Body of pancreas (tissue), 4 donors: ENCODE results near the gene ISLR2. TPM values are rescaled to one million over a fixed set of nuclear protein-coding genes. Genes with fewer than 3 reads are reported as not detected.

Experiments
- ATAC-seq: fragments of 150-250 bp; one replicate; pipeline ENCODE4 v1.9.1; 2016
- DNase-seq, 4 donors: peaks; one replicate each; pipeline ENCODE4 v3.0.0-alpha.2; 2019
- H3K27ac ChIP-seq, 4 donors: fragments of 200-600 bp; sonication (generic); 1 replicate in 3 of 4; 2 replicates in 1 of 4; pipeline versions ENCODE4 v1.5.1 to v1.6.1; 2016 to 2019; ENCODE audit warnings: mild to moderate bottlenecking in 1 of 4, mixed read lengths in 1 of 4, moderate library complexity in 1 of 4
- H3K27me3 ChIP-seq, 2 donors: fragments of 200-600 bp; sonication (generic); one replicate each; pipeline ENCODE4 v1.6.0; 2016; ENCODE audit warnings: mild to moderate bottlenecking in 1 of 2
- H3K36me3 ChIP-seq, 2 donors: fragments of 200-600 bp; sonication (generic); replicated peaks in 1 of 2; 2 replicates each; pipeline ENCODE4 v1.5.1; 2016; ENCODE audit warnings: low read depth in 2 of 2; ENCODE audit not compliant: insufficient read depth in 1 of 2
- H3K4me1 ChIP-seq: fragments of 200-600 bp; sonication (generic); one replicate; pipeline ENCODE4 v1.6.0; 2016
- H3K4me3 ChIP-seq, 2 donors: fragments of 200-600 bp; sonication (generic); 1 replicate in 1 of 2; 2 replicates in 1 of 2; pipeline ENCODE4 v1.5.1; 2016 to 2019
- H3K9me3 ChIP-seq, 3 donors: fragments of 200-600 bp; sonication (generic); 1 replicate in 2 of 3; 2 replicates in 1 of 3; pipeline ENCODE4 v1.5.1; 2016
- POLR2A ChIP-seq, 3 donors: fragments of 450-650 bp; IDR thresholded peaks; one replicate each; pipeline ENCODE4 v1.6.1; 2016; ENCODE audit warnings: antibody characterized with exemption in 3 of 3, mild to moderate bottlenecking in 2 of 3
- WGBS, 2 donors: methylation state at CpG; one replicate each; pipeline ENCODE4 v1.1.5; 2017; 5-methylcytosine and 5-hydroxymethylcytosine counted together
- intact Hi-C: fragments of 100-400 bp; cut with DNase I; formaldehyde crosslinking; loops from one replicate; pipeline ENCODE4 v1.15.1; 2023
- total RNA-seq, 2 donors: library from RNA; depleted of rRNA; stranded (reverse); fragments of >200 nt; gene quantifications; one replicate each; pipeline ENCODE4 v1.1.0, GENCODE V29; 2016
- TF ChIP-seq, protein P1 (sequence below), 7 experiments: fragments of 450-650 bp in 4 of 7; fragments of 200-600 bp in 3 of 7; sonication (generic) in 3 of 7; IDR thresholded peaks; one replicate each; pipeline ENCODE4 v1.5.1; 2016 to 2019; ENCODE audit warnings: antibody characterized with exemption in 7 of 7

ISLR2 gene
- total RNA-seq, 2 donors from 2014 or later: not detected

DNA sequence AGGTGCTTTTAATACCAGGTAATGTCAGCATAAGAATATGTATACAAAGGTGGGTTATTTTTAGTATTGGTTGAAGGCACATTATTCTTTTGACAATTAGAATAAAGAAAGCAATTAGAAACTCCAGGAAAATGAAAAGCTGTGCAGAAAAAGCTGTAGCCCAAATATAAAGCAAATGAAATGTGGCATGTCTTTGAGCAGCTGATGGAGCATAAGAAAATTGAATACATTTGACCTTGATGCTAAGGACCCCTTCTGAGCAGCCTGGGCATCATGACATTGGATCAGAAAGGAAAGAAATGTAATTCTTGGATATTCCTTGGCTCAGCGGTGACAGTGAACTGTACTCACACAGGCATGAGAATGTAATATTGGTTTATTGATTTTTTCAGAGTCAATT is 35.1 kb downstream of the ISLR2 start:
- Histone ChIP-seq H3K4me3 (no peak overlapping the region), H3K36me3 (no peaks in the 10 kb centered on the region), H3K4me1 (no peaks in the 10 kb centered on the region), H3K9me3 (no peaks in the 10 kb centered on the region), H3K27ac (no peak overlapping the region), H3K27me3 (no peaks in the 10 kb centered on the region)
- DNase-seq (no peak), ATAC-seq (no peak)
- 90 to 93% methylated on average over 1 of the region's 1 CpG for WGBS, 2 donors
- intact Hi-C loops: no loop called here
- TF ChIP-seq, protein P1, sequence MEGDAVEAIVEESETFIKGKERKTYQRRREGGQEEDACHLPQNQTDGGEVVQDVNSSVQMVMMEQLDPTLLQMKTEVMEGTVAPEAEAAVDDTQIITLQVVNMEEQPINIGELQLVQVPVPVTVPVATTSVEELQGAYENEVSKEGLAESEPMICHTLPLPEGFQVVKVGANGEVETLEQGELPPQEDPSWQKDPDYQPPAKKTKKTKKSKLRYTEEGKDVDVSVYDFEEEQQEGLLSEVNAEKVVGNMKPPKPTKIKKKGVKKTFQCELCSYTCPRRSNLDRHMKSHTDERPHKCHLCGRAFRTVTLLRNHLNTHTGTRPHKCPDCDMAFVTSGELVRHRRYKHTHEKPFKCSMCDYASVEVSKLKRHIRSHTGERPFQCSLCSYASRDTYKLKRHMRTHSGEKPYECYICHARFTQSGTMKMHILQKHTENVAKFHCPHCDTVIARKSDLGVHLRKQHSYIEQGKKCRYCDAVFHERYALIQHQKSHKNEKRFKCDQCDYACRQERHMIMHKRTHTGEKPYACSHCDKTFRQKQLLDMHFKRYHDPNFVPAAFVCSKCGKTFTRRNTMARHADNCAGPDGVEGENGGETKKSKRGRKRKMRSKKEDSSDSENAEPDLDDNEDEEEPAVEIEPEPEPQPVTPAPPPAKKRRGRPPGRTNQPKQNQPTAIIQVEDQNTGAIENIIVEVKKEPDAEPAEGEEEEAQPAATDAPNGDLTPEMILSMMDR (IDR thresholded peaks at IDR 0.05): no peak
- no peak for TF ChIP-seq POLR2A (IDR thresholded peaks at IDR 0.05)

DNA sequence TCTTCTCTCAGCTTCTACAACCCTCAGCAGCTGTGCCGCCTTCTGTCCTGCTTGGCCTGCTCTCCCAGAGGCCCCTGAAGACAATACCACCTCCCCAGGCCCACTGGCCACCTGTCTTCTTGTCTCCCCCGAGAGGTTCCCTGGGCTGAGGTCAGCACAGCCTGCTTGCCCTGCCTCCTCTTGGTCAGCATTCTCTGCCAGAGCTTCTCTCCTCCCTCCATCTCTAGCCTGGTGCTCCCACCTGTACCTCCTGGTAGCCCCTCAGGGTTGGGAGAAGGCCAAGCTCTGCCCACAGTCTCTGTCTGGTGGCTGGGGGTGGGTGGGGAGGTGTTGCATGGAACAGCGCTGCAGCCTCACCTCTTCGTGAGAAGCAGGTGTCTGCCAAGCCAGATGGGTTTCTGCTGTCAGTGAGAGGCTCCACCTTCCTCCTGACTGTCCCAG is 37.5 kb downstream of the ISLR2 start:
- no peak for TF ChIP-seq POLR2A (IDR thresholded peaks at IDR 0.05)
- TF ChIP-seq, protein P1 (IDR thresholded peaks at IDR 0.05): no peak
- intact Hi-C loops: no loop called here

DNA sequence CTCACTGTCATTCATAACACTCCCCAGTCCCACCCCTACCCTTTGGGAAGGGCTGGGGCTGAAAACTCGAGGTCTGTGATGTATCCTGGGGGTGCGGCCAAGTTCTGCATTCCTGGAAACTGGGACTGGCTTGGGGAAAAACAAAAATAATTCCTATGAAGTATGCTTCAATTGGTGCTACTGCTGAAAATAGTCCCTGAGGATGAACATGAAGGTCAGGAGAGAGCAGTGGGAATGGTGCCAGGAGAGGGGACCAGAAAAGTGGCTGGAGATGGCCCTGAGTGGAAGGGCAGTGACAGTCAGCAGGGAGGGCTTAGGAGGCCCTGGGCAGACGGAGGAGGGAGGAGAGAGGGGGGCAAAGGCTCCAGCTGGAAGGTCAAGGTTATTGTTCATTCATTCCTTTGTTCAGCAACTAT is 38.3 kb downstream of the ISLR2 start:
- Histone ChIP-seq H3K4me3 (no peak overlapping the region), H3K27me3 (no peaks in the 10 kb centered on the region), H3K27ac (no peak overlapping the region), H3K4me1 (no peaks in the 10 kb centered on the region), H3K36me3 (no peaks in the 10 kb centered on the region), H3K9me3 (no peaks in the 10 kb centered on the region)
- 24 to 51% methylated on average over 3 of the region's 3 CpGs for WGBS, 2 donors
- ATAC-seq: no peak
- TF ChIP-seq, protein P1 (IDR thresholded peaks at IDR 0.05): no peak
- intact Hi-C loops: no loop called here
- no peak for DNase-seq

More for the DNA sequence above, 37.5 kb downstream of the ISLR2 start:
- Histone ChIP-seq H3K27me3 (no peaks in the 10 kb centered on the region), H3K9me3 (no peaks in the 10 kb centered on the region), H3K4me1 (no peaks in the 10 kb centered on the region), H3K27ac (no peak overlapping the region), H3K4me3 (no peak overlapping the region), H3K36me3 (no peaks in the 10 kb centered on the region)
- 65 to 73% methylated on average over 3 to 4 of the region's 4 CpGs for WGBS, 2 donors
- ATAC-seq (no peak), DNase-seq (no peak)

DNA sequence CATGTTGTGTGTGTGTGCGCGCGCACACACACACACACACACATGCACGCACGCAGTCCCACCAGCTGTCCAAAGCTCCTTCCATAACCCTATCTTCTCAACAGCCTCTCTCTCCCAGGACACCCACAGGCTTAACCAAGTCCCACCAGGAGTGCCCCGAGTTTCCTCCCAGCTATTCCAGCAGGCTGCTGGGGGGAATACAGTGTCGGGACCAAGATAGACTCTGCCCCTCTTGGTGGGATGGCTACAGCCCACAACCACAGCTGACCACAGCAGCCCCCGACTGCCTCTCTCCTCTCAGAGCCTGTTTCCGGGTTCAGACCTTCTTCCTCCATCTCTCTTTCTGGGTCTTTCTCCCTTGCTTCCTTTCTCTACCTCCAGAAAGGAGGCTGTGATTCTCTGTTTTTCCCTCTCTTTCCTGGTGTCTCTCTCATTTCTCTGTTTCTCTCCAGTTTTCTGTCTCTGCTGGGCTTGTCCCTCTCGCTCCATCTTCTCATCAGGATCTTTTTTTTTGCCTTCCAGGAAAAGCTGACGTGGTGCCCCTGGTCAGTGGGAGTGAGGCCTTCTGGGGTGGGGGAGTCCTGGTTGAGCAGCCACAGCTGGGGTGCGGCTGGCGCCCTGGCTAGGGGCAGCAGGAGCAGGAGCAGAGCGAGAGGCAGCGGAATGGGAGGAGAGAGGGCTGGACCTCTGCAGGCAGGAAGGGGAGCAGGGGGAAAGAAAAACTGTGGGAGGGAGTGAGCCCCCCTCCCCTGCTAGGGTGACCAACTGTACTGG is 39.9 kb downstream of the ISLR2 start:
- Histone ChIP-seq H3K27me3 (no peaks in the 10 kb centered on the region), H3K36me3 (no peaks in the 10 kb centered on the region), H3K9me3 (no peaks in the 10 kb centered on the region), H3K27ac (no peak overlapping the region), H3K4me1 (no peaks in the 10 kb centered on the region), H3K4me3 (no peak overlapping the region)
- 75 to 79% methylated on average over 15 of the region's 15 CpGs for WGBS, 2 donors
- ATAC-seq: no peak
- intact Hi-C loops: no loop called here
- TF ChIP-seq, protein P1 (IDR thresholded peaks at IDR 0.05): no peak
- no peak for TF ChIP-seq POLR2A (IDR thresholded peaks at IDR 0.05)
- no peak for DNase-seq
